Regular cardiac myocyte (primary cell): ENCODE measurements around the gene POT1. TPM values are rescaled to one million over a fixed set of nuclear protein-coding genes. Genes with fewer than 3 reads are reported as not detected.

Experiments used
- total RNA-seq: library from RNA; depleted of rRNA; stranded (reverse); fragments of >200 nt; gene quantifications from 2 replicates; pipeline ENCODE4 v1.2.3, GENCODE V29; 2014

The POT1 gene, protein sequence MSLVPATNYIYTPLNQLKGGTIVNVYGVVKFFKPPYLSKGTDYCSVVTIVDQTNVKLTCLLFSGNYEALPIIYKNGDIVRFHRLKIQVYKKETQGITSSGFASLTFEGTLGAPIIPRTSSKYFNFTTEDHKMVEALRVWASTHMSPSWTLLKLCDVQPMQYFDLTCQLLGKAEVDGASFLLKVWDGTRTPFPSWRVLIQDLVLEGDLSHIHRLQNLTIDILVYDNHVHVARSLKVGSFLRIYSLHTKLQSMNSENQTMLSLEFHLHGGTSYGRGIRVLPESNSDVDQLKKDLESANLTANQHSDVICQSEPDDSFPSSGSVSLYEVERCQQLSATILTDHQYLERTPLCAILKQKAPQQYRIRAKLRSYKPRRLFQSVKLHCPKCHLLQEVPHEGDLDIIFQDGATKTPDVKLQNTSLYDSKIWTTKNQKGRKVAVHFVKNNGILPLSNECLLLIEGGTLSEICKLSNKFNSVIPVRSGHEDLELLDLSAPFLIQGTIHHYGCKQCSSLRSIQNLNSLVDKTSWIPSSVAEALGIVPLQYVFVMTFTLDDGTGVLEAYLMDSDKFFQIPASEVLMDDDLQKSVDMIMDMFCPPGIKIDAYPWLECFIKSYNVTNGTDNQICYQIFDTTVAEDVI
- 34.5 and 42.6 TPM in 2 replicates for total RNA-seq

DNA sequence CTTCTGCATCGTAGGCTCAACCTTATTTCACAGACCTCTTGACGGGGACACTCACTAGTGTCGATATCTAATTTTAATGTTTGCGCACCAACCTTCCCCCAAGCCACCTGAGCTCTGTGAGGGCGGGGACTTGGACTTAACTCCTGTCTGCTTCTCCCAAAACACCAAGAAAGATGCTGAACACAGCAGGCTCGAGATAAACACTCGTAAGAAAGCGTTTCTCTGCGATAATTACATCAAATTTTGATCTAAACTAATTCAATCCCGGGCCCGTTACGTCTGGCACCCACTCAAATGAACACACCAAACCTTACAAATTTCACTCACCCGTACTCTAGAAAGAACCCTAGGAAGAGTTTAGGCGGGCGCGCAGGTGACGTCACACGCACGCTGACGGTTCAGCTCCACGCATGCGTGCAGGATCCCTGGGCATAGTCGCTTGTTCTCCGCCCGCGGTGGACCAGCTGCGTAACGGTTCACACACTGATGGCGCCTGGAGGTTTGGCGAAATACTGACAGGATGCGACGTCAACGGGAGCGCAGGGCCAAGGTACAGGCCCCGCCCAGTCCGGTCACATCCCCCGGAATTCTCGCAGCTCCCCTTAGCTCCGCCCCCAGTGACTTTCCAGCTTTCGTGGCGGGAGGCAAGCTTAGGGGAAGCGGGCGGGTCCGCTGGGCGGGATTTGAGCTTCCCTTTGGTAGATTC is at the start of gene POT1:
POT1 (minus strand) TSS at position 359 of the 706 bp plus-strand sequence. CDS start 32,652 bp downstream, outside the sequence.

Other genes with a start within 250 kb of the POT1 start
- not detected in 2 replicates for gene GPR37, start 164.0 kb downstream of the POT1 start, total RNA-seq